GM12878 (cell line): ENCODE measurements around the gene CCDC63. TPM values are rescaled to one million over a fixed set of nuclear protein-coding genes. Genes with fewer than 3 reads are reported as not detected.

Experiments used
- ATAC-seq: fragments of 200-7000 bp; cut with Tn5 transposase; 3 replicates; pipeline ENCODE4 v1.9.1; 2020; ENCODE audit warnings: mild to moderate bottlenecking, moderate library complexity
- BruUV-seq: library from RNA; stranded (reverse); fragments of 400-500 nt; replicated peaks from 2 replicates; lab custom pipeline; 2021; lab: Mats Ljungman, UMichigan
- CTCF ChIA-PET: fragments of 300-600 bp; sonication (Branson Sonifier 250); formaldehyde crosslinking; extraction: SDS; loops from one replicate; lab custom pipeline; 2021; ENCODE audit warnings: inconsistent platforms; lab: Yijun Ruan, JAX
- POLR2A ChIA-PET: fragments of 350-600 bp; formaldehyde crosslinking; extraction: SDS; loops from one replicate; lab custom pipeline; 2021; ENCODE audit warnings: inconsistent platforms; lab: Charles Lee
- RAD21 ChIA-PET: fragments of 300-600 bp; sonication (Branson Sonifier 250); formaldehyde crosslinking; loops from one replicate; lab custom pipeline; 2023; ENCODE audit warnings: antibody characterized with exemption; ENCODE audit not compliant: unreplicated experiment; lab: Charles Lee
- SMC1A ChIA-PET: fragments of 300-600 bp; sonication (Branson Sonifier 250); formaldehyde crosslinking; loops from one replicate; lab custom pipeline; 2023; ENCODE audit not compliant: unreplicated experiment, uncharacterized antibody; lab: Charles Lee
- DNase-seq: peaks from one replicate; pipeline ENCODE4 v3.0.0-alpha.2; 2011; ENCODE audit warnings: low read depth, low spot score
- FAIRE-seq: peaks from 3 replicates; lab custom pipeline; 2011; peaks lifted over from hg19 to GRCh38; lab: Jason Lieb, UNC
- H2AFZ ChIP-seq: 2 replicates; pipeline ENCODE4 v1.6.0; 2011; ENCODE audit warnings: low read depth, low read length, control low read depth; ENCODE audit not compliant: control insufficient read depth
- H3K27ac ChIP-seq: 2 replicates; pipeline ENCODE4 v1.5.1; 2011; ENCODE audit warnings: control low read depth; ENCODE audit not compliant: control insufficient read depth, insufficient read depth
- H3K27me3 ChIP-seq, 2 experiments: replicated peaks in 1 of 2; 2 replicates each; pipeline versions ENCODE4 v1.6.0 to v1.6.1; 2011; ENCODE audit warnings: low read length in 1 of 2; ENCODE audit not compliant: control insufficient read depth in 2 of 2, insufficient read depth in 2 of 2
- H3K36me3 ChIP-seq, 2 experiments: 2 replicates each; pipeline ENCODE4 v1.5.1; 2011; ENCODE audit warnings: low read length in 1 of 2; ENCODE audit not compliant: control insufficient read depth in 2 of 2, insufficient read depth in 2 of 2
- H3K4me1 ChIP-seq: 2 replicates; pipeline ENCODE4 v1.6.1; 2011; ENCODE audit warnings: mild to moderate bottlenecking, low read length, moderate library complexity, mixed read lengths; ENCODE audit not compliant: control insufficient read depth, insufficient read depth
- H3K4me2 ChIP-seq: 2 replicates; pipeline ENCODE4 v1.6.0; 2011; ENCODE audit warnings: control low read depth; ENCODE audit not compliant: control insufficient read depth, insufficient read depth
- H3K4me3 ChIP-seq: fragments of 200-600 bp; sonication (generic); 2 replicates; pipeline ENCODE4 v1.5.1; 2016
- H3K79me2 ChIP-seq: 2 replicates; pipeline ENCODE4 v1.6.0; 2011; ENCODE audit warnings: low read length; ENCODE audit not compliant: control insufficient read depth, insufficient read depth
- H3K9ac ChIP-seq: 2 replicates; pipeline ENCODE4 v1.8.0; 2011; ENCODE audit warnings: low read length, control low read depth, mixed read lengths; ENCODE audit not compliant: control insufficient read depth, insufficient read depth
- H3K9me3 ChIP-seq: replicated peaks from 3 replicates; pipeline ENCODE4 v1.5.1; 2011; ENCODE audit warnings: mild to moderate bottlenecking, low read length; ENCODE audit not compliant: control insufficient read depth, insufficient read depth
- H4K20me1 ChIP-seq: 2 replicates; pipeline ENCODE4 v1.6.0; 2011; ENCODE audit not compliant: control insufficient read depth, insufficient read depth
- CHD4 ChIP-seq: fragments of 200-600 bp; sonication (generic); IDR thresholded peaks from 2 replicates; pipeline ENCODE4 v1.6.1; 2016; ENCODE audit warnings: mild to moderate bottlenecking
- EP300 ChIP-seq, 2 experiments: fragments of 150-350 bp in 1 of 2; IDR thresholded peaks; 2 replicates each; pipeline ENCODE4 v1.6.1; 2011 to 2012; ENCODE audit warnings: low read depth in 2 of 2, low read length in 2 of 2, borderline replicate concordance in 1 of 2, improper control_type of control experiment in 1 of 2, inconsistent platforms in 1 of 2; ENCODE audit not compliant: control insufficient read depth in 1 of 2
- NR2C2 ChIP-seq: IDR thresholded peaks from 2 replicates; pipeline ENCODE4 v1.6.1; 2011; ENCODE audit warnings: borderline replicate concordance, low read depth; ENCODE audit not compliant: control insufficient read depth, insufficient read length
- SIX5 ChIP-seq: IDR thresholded peaks from 2 replicates; pipeline ENCODE4 v1.6.1; 2011; ENCODE audit warnings: mild to moderate bottlenecking, low read depth, low read length, moderate library complexity; ENCODE audit not compliant: severe bottlenecking
- SMARCA5 ChIP-seq: fragments of 450-650 bp; IDR thresholded peaks from 2 replicates; pipeline ENCODE4 v1.6.1; 2017; ENCODE audit warnings: mild to moderate bottlenecking
- ZNF384 ChIP-seq: IDR thresholded peaks from 2 replicates; pipeline ENCODE4 v1.6.1; 2012; ENCODE audit warnings: low read depth, mild to moderate bottlenecking, low read length, improper control_type of control experiment, borderline replicate concordance
- ZZZ3 ChIP-seq: IDR thresholded peaks from 2 replicates; pipeline ENCODE4 v1.6.1; 2011; ENCODE audit warnings: low read depth; ENCODE audit not compliant: control insufficient read depth, insufficient read length
- WGBS: methylation state at CpG from one replicate; pipeline ENCODE4 v1.1.6; 2016; ENCODE audit warnings: low lambda C conversion rate; ENCODE audit not compliant: insufficient replicate concordance, insufficient coverage; ENCODE audit errors: missing lambda C conversion rate; 5-methylcytosine and 5-hydroxymethylcytosine counted together
- in situ Hi-C: fragments of 300-500 bp; cut with MboI; formaldehyde crosslinking; loops from 9 replicates; pipeline ENCODE4 v1.14.3; 2018; ENCODE audit warnings: mixed read lengths
- intact Hi-C: fragments of 100-400 bp; cut with micrococcal nuclease; formaldehyde crosslinking; loops from one replicate; pipeline ENCODE4 v1.14.2; 2022; ENCODE audit not compliant: unreplicated experiment
- polyA plus RNA-seq, 11 experiments: library from polyadenylated mRNA; depleted of rRNA in 4 of 11; unstranded in 6 of 11; stranded (reverse) in 5 of 11; fragments of >200 nt; fragmentation: Nextera tagmentation in 4 of 11; fragmentation: Illumina TruSeq in 1 of 11; extraction: Ambion mirVana in 4 of 11; extraction: Trizol in 1 of 11; gene quantifications; 1 replicate in 1 of 11; 2 replicates in 10 of 11; pipeline versions ENCODE4 v1.2.1 to v1.2.3, GENCODE V29; 2011 to 2016; ENCODE audit warnings: inconsistent platforms in 2 of 11, missing spikeins in 2 of 11, low read depth in 1 of 11
- total RNA-seq, 4 experiments: library from RNA; depleted of rRNA in 3 of 4; stranded (reverse); fragments of >200 nt in 3 of 4; fragmentation: Illumina TruSeq in 1 of 4; extraction: Trizol in 1 of 4; gene quantifications; 2 replicates each; pipeline versions ENCODE4 v1.2.1 to v1.2.3, GENCODE V29; 2013 to 2021
- TF ChIP-seq, protein P1 (sequence below): IDR thresholded peaks from 2 replicates; pipeline ENCODE4 v1.6.1; 2012; ENCODE audit warnings: low read depth, low read length, improper control_type of control experiment

The CCDC63 gene
- total and polyA plus RNA-seq, 10 of the 15 experiments (the other 5 are each of a cell fraction or from before 2014, with no cell fraction given), result not detected

- no TSS peak for BruUV-seq
- POLR2A ChIA-PET, result no interaction called here
- no peak overlapping the region for H3K4me3 ChIP-seq
- no peaks in the 10 kb centered on the region for H3K9me3 ChIP-seq
- RAD21 ChIA-PET, result no interaction called here
- CTCF ChIA-PET, result interaction anchor here (1.3 kb wide), 1 partner anchor 36 kb away, joined by 3 read pairs; no protein-coding TSS in a partner anchor
- no peak for DNase-seq
- H3K4me2 ChIP-seq, result no peak overlapping the region
- no peaks in the 10 kb centered on the region for H3K4me1 ChIP-seq
- SMC1A ChIA-PET, result no interaction called here
- H3K27ac ChIP-seq, result no peak overlapping the region
- no peak overlapping the region for H3K9ac ChIP-seq
- intact Hi-C loops, result no loop called here
- no peaks in the 10 kb centered on the region for H3K79me2 ChIP-seq
- no peaks in the 10 kb centered on the region for H4K20me1 ChIP-seq
- in situ Hi-C loops, result no loop called here
- H3K36me3 ChIP-seq, result no peaks in the 10 kb centered on the region
- H2AFZ ChIP-seq, result no peak overlapping the region
- H3K27me3 ChIP-seq, result no peaks in the 10 kb centered on the region; a peak in 1 of 4 replicates
- TF ChIP-seq CHD4, result no peak
- TF ChIP-seq SIX5, result no peak
- no peak for TF ChIP-seq ZNF384
- TF ChIP-seq, protein P1, sequence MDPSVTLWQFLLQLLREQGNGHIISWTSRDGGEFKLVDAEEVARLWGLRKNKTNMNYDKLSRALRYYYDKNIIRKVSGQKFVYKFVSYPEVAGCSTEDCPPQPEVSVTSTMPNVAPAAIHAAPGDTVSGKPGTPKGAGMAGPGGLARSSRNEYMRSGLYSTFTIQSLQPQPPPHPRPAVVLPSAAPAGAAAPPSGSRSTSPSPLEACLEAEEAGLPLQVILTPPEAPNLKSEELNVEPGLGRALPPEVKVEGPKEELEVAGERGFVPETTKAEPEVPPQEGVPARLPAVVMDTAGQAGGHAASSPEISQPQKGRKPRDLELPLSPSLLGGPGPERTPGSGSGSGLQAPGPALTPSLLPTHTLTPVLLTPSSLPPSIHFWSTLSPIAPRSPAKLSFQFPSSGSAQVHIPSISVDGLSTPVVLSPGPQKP, result no peak
- no peak for TF ChIP-seq ZZZ3
- TF ChIP-seq EP300 (IDR thresholded peaks at IDR 0.05; ENCODE audit: borderline replicate concordance in 1 of 2, control insufficient read depth in 1 of 2, low read depth in 2 of 2, low read length in 2 of 2), result no peak
- no peak for TF ChIP-seq SMARCA5
- TF ChIP-seq NR2C2, result no peak
- FAIRE-seq, result no peak
- 42% methylated on average over 6 of the region's 9 CpGs for WGBS
- no peak for ATAC-seq
Observed at GRCh38 chr12:110923692-110924334, 77.0 kb downstream of the CCDC63 start.
